ENCODE data around the gene PDGFC.
"Not testable (repeated sequence)": the region's sequence is repeated elsewhere in the genome, so short reads cannot be mapped to it uniquely, and the experiment has no call there.

Gene PDGFC

GRCh38 chr4:156901871-156902270, 69.7 kb downstream of the PDGFC start:
- no peak for DNase-seq (ENCODE audit: low read depth)

- DNase-seq (ENCODE audit: low read depth), result no peak
These were observed 73.1 kb downstream of the PDGFC start for GRCh38 chr4:156898373-156899117.

- no peak for DNase-seq (ENCODE audit: low read depth)
These were observed 75.1 kb downstream of the PDGFC start for GRCh38 chr4:156896527-156896926.

GRCh38 chr4:156894234-156894633, 77.4 kb downstream of the PDGFC start:
- no peak for DNase-seq (ENCODE audit: low read depth)

GRCh38 chr4:156892805-156893204, 78.8 kb downstream of the PDGFC start:
- DNase-seq (ENCODE audit: low read depth), result no peak

GRCh38 chr4:156889616-156890594, 81.7 kb downstream of the PDGFC start:
- no peak for DNase-seq (ENCODE audit: low read depth)

- DNase-seq (ENCODE audit: low read depth), result no peak
These were observed 82.8 kb downstream of the PDGFC start for GRCh38 chr4:156888762-156889161.

- DNase-seq (ENCODE audit: low read depth), result no peak
These were observed 85.1 kb downstream of the PDGFC start for GRCh38 chr4:156886481-156886880.

- no peak for DNase-seq (ENCODE audit: low read depth)
These were observed 86.2 kb downstream of the PDGFC start for GRCh38 chr4:156885374-156885773.

- no peak for DNase-seq (ENCODE audit: low read depth)
These were observed 87.4 kb downstream of the PDGFC start for GRCh38 chr4:156884183-156884582.

- DNase-seq (ENCODE audit: low read depth), result no peak
These were observed 95.9 kb downstream of the PDGFC start for GRCh38 chr4:156875704-156876103.

GRCh38 chr4:156875055-156875454, 96.5 kb downstream of the PDGFC start:
- DNase-seq (ENCODE audit: low read depth), result no peak

GRCh38 chr4:156873799-156874198, 97.8 kb downstream of the PDGFC start:
- no peak for DNase-seq (ENCODE audit: low read depth)

GRCh38 chr4:156870861-156871260, 100.7 kb downstream of the PDGFC start:
- no peak for DNase-seq (ENCODE audit: low read depth)

GRCh38 chr4:156870131-156870530, 101.5 kb downstream of the PDGFC start:
- no peak for DNase-seq (ENCODE audit: low read depth)

- DNase-seq (ENCODE audit: low read depth), result not testable (repeated sequence)
These were observed 105.5 kb downstream of the PDGFC start for GRCh38 chr4:156866088-156866487.

GRCh38 chr4:156865451-156865850, 106.1 kb downstream of the PDGFC start:
- DNase-seq (ENCODE audit: low read depth), result no peak

GRCh38 chr4:156858071-156858470, 113.5 kb downstream of the PDGFC start:
- no peak for DNase-seq (ENCODE audit: low read depth)

- no peak for DNase-seq (ENCODE audit: low read depth)
These were observed 132.8 kb downstream of the PDGFC start for GRCh38 chr4:156838761-156839160.

GRCh38 chr4:156837625-156838345, 133.8 kb downstream of the PDGFC start:
- no peak for DNase-seq (ENCODE audit: low read depth)

GRCh38 chr4:156832886-156833285, 138.7 kb downstream of the PDGFC start:
- no peak for DNase-seq (ENCODE audit: low read depth)

- no peak for DNase-seq (ENCODE audit: low read depth)
These were observed 141.2 kb downstream of the PDGFC start for GRCh38 chr4:156830351-156830750.

All from stimulated activated CD8-positive, alpha-beta memory T cell treated with anti-CD3 and anti-CD28 coated beads, Interleukin-7, amount 100 ng/mL, for 24 hours (primary cell).